ENCODE results near the gene GPR4. TPM values are rescaled to one million over a fixed set of nuclear protein-coding genes. Genes with fewer than 3 reads are reported as not detected.

GPR4 gene
- polyA plus RNA-seq, 1 donor from 2014 or later = 0.25 TPM

- Histone ChIP-seq H3K27me3 (ENCODE audit: insufficient read depth, low read depth, low read length) (no peaks in the 10 kb centered on the region), H3K36me3 (ENCODE audit: insufficient read depth, low read length) (no peaks in the 10 kb centered on the region), H4K20me1 (ENCODE audit: insufficient read depth) (no peaks in the 10 kb centered on the region), H3K9ac (ENCODE audit: low read length) (no peak overlapping the region), H3F3A (ENCODE audit: insufficient read depth, low read length, poor library complexity, severe bottlenecking) (no peaks in the 10 kb centered on the region), H3K4me2 (ENCODE audit: low read length) (no peak overlapping the region), H3K27ac (ENCODE audit: low read length) (no peak overlapping the region), H3K79me2 (replicated peaks; ENCODE audit: insufficient read depth, low read length) (no peaks in the 10 kb centered on the region), H3K9me2 (ENCODE audit: insufficient read depth, low read length) (no peaks in the 10 kb centered on the region), H3K4me3 (ENCODE audit: low read length) (no peak overlapping the region), H3K9me3 (ENCODE audit: low read length) (no peaks in the 10 kb centered on the region), H2AFZ (ENCODE audit: low read depth, low read length) (no peak overlapping the region)
- no peak for TF ChIP-seq REST (IDR thresholded peaks at IDR 0.05; ENCODE audit: borderline replicate concordance)
- TF ChIP-seq MXI1 (conservative IDR thresholded peaks at IDR 0.05; ENCODE audit: poor library complexity, severe bottlenecking) = no peak
- TF ChIP-seq TAF1 (IDR thresholded peaks at IDR 0.05; ENCODE audit: low read depth) = no peak
- TF ChIP-seq POLR2AphosphoS5 (IDR thresholded peaks at IDR 0.05) = no peak
- no peak for TF ChIP-seq EP300 (conservative IDR thresholded peaks at IDR 0.05; ENCODE audit: poor library complexity, severe bottlenecking)
- TF ChIP-seq EZH2 (IDR thresholded peaks at IDR 0.05; ENCODE audit: borderline replicate concordance, insufficient read depth, low read length, poor library complexity, severe bottlenecking) = no peak
- TF ChIP-seq SMC3 (conservative IDR thresholded peaks at IDR 0.05; ENCODE audit: poor library complexity) = no peak
- no peak for TF ChIP-seq RAD21 (conservative IDR thresholded peaks at IDR 0.05)
- no peak for TF ChIP-seq CTCF (IDR thresholded peaks at IDR 0.05; ENCODE audit: poor library complexity, severe bottlenecking)
Measured at GRCh38 chr19:45547211-45547770, 54.7 kb downstream of the GPR4 start.

GRCh38 chr19:45542234-45542668, 59.8 kb downstream of the GPR4 start:
- Histone ChIP-seq H3F3A (ENCODE audit: insufficient read depth, low read length, poor library complexity, severe bottlenecking) (no peaks in the 10 kb centered on the region), H4K20me1 (ENCODE audit: insufficient read depth) (no peaks in the 10 kb centered on the region)

More at GRCh38 chr19:45542234-45542668, 59.8 kb downstream of the GPR4 start:
- Histone ChIP-seq H3K36me3 (ENCODE audit: insufficient read depth, low read length) (no peaks in the 10 kb centered on the region), H3K9me2 (ENCODE audit: insufficient read depth, low read length) (no peaks in the 10 kb centered on the region), H3K4me3 (ENCODE audit: low read length) (no peak overlapping the region), H3K79me2 (replicated peaks; ENCODE audit: insufficient read depth, low read length) (no peaks in the 10 kb centered on the region), H2AFZ (ENCODE audit: low read depth, low read length) (no peak overlapping the region), H3K9ac (ENCODE audit: low read length) (no peak overlapping the region), H3K9me3 (ENCODE audit: low read length) (no peaks in the 10 kb centered on the region), H3K4me2 (ENCODE audit: low read length) (no peak overlapping the region), H3K27ac (ENCODE audit: low read length) (no peak overlapping the region), H3K27me3 (ENCODE audit: insufficient read depth, low read depth, low read length) (no peaks in the 10 kb centered on the region)
- no peak for TF ChIP-seq SMC3 (conservative IDR thresholded peaks at IDR 0.05; ENCODE audit: poor library complexity)
- TF ChIP-seq CTCF (IDR thresholded peaks at IDR 0.05; ENCODE audit: poor library complexity, severe bottlenecking) = no peak
- no peak for TF ChIP-seq REST (IDR thresholded peaks at IDR 0.05; ENCODE audit: borderline replicate concordance)
- TF ChIP-seq EP300 (conservative IDR thresholded peaks at IDR 0.05; ENCODE audit: poor library complexity, severe bottlenecking) = no peak
- no peak for TF ChIP-seq RAD21 (conservative IDR thresholded peaks at IDR 0.05)
- no peak for TF ChIP-seq MXI1 (conservative IDR thresholded peaks at IDR 0.05; ENCODE audit: poor library complexity, severe bottlenecking)
- no peak for TF ChIP-seq TAF1 (IDR thresholded peaks at IDR 0.05; ENCODE audit: low read depth)
- TF ChIP-seq POLR2AphosphoS5 (IDR thresholded peaks at IDR 0.05) = no peak
- no peak for TF ChIP-seq EZH2 (IDR thresholded peaks at IDR 0.05; ENCODE audit: borderline replicate concordance, insufficient read depth, low read length, poor library complexity, severe bottlenecking)
